ENCODE data around the gene UBE2V1. TPM values are rescaled to one million over a fixed set of nuclear protein-coding genes. Genes with fewer than 3 reads are reported as not detected.
"Not testable (repeated sequence)": the region's sequence is repeated elsewhere in the genome, so short reads cannot be mapped to it uniquely, and the experiment has no call there.

The UBE2V1 gene
- total RNA-seq = 100 to 1,000 TPM; 197 to 205 TPM

- Mint-ChIP-seq H3K9me3 (no peaks in the 10 kb centered on the region), H3K4me3 (peak within 1 kb of the TSS; percentile 95), H3K27ac (peak within 1 kb of the TSS; percentile 98), H3K27me3 (no peaks in the 10 kb centered on the region), H3K36me3 (ENCODE audit: low read depth) (peaks cover 49% of the 10 kb centered on the region), H3K4me1 (peaks cover 56% of the 10 kb centered on the region)
- ATAC-seq (replicated peaks) = peak; percentile 67
These were observed at the start of gene UBE2V1 for GRCh38 chr20:50112512-50113419. UBE2V1 (minus strand) TSS chr20:50113150; CDS start chr20:50113128, 22 bp downstream.

- not testable (repeated sequence) for H3K27me3 Mint-ChIP-seq; ATAC-seq (replicated peaks); H3K27ac Mint-ChIP-seq; H3K36me3 Mint-ChIP-seq (ENCODE audit: low read depth); H3K4me1 Mint-ChIP-seq; H3K4me3 Mint-ChIP-seq; H3K9me3 Mint-ChIP-seq
These were observed 48.5 kb upstream of the UBE2V1 start for GRCh38 chr20:50161494-50161893.

DNA sequence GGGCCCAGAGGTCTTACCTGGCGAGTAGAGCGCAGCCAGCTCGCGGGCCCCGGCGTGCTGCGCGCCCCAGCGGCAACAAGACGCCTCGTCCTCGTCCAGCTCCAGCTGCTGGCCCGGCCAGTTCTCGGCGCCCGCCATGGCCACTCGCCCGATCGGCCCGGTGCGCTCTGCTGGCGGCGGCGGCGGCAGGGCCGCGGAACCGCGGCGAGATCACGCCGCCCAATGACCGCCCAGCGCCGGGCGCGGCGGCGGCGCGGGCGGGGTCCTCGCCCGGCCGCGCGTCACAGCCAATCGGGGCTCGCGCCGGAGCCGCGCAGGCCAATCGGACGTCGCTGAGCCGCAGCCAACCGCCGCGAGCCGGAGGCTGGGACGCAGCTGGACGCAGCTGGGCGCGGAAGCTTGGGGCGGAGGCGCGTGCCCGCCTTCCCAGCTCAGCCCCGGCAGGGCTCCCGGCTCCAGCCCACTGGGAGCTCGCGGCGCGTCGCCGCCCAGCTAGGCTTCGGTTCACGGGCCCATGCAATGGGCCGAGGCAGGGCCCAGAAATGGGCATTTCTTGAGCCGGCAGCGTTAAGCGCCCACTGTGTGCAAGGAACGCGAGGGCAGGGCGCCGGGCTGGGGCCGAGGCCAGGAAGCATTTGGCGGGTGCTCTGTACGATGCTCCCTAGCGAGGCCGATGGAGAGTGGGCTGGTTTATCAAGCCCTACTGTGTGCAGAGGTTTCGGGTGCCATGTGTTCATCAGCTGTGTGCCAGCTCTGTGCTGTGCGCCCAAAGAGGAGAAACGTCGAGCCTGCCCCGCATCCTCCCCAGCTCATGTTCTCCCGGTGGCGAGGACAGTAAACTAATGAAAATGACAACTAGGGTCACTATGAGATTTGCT, 40.8 kb upstream of the UBE2V1 start, which contains the start of gene PEDS1:
Gene PEDS1, minus strand, starts transcription at position 224 of the 878 bp plus-strand sequence. Its CDS starts 86 bp downstream, at position 138.
- Mint-ChIP-seq H3K27me3 (no peaks in the 10 kb centered on the region), H3K9me3 (no peaks in the 10 kb centered on the region), H3K4me1 (peaks cover 35% of the 10 kb centered on the region), H3K27ac (peak within 1 kb of the TSS; percentile 97), H3K4me3 (peak within 1 kb of the TSS; percentile 87), H3K36me3 (ENCODE audit: low read depth) (peaks cover 35% of the 10 kb centered on the region)
- peak; percentile 99 for ATAC-seq (replicated peaks)

GRCh38 chr20:50153153-50153499, 40.2 kb upstream of the UBE2V1 start:
- Mint-ChIP-seq H3K4me3 (peak overlapping the region; percentile 87), H3K27me3 (no peaks in the 10 kb centered on the region), H3K4me1 (peaks cover 36% of the 10 kb centered on the region), H3K9me3 (no peaks in the 10 kb centered on the region), H3K36me3 (ENCODE audit: low read depth) (peaks cover 42% of the 10 kb centered on the region), H3K27ac (peak overlapping the region; percentile 97)
- ATAC-seq (replicated peaks) = no peak

GRCh38 chr20:50152394-50153152, 39.6 kb upstream of the UBE2V1 start:
- ATAC-seq (replicated peaks) = no peak
- no peaks in the 10 kb centered on the region for H3K27me3 Mint-ChIP-seq
- peaks cover 36% of the 10 kb centered on the region for H3K4me1 Mint-ChIP-seq
- no peaks in the 10 kb centered on the region for H3K9me3 Mint-ChIP-seq
- H3K4me3 Mint-ChIP-seq = peak overlapping the region; percentile 87
- H3K36me3 Mint-ChIP-seq (ENCODE audit: low read depth) = peaks cover 42% of the 10 kb centered on the region
- peak overlapping the region; percentile 97 for H3K27ac Mint-ChIP-seq

GRCh38 chr20:50151034-50151743, 38.2 kb upstream of the UBE2V1 start:
- Mint-ChIP-seq H3K27ac (peak overlapping the region; percentile 97), H3K4me1 (peaks cover 41% of the 10 kb centered on the region), H3K9me3 (no peaks in the 10 kb centered on the region), H3K4me3 (peak overlapping the region; percentile 87), H3K36me3 (ENCODE audit: low read depth) (peaks cover 49% of the 10 kb centered on the region), H3K27me3 (no peaks in the 10 kb centered on the region)
- ATAC-seq (replicated peaks) = no peak

GRCh38 chr20:50149481-50150254, 36.7 kb upstream of the UBE2V1 start:
- H3K9me3 Mint-ChIP-seq = no peaks in the 10 kb centered on the region
- H3K36me3 Mint-ChIP-seq (ENCODE audit: low read depth) = peaks cover 54% of the 10 kb centered on the region

DNA sequence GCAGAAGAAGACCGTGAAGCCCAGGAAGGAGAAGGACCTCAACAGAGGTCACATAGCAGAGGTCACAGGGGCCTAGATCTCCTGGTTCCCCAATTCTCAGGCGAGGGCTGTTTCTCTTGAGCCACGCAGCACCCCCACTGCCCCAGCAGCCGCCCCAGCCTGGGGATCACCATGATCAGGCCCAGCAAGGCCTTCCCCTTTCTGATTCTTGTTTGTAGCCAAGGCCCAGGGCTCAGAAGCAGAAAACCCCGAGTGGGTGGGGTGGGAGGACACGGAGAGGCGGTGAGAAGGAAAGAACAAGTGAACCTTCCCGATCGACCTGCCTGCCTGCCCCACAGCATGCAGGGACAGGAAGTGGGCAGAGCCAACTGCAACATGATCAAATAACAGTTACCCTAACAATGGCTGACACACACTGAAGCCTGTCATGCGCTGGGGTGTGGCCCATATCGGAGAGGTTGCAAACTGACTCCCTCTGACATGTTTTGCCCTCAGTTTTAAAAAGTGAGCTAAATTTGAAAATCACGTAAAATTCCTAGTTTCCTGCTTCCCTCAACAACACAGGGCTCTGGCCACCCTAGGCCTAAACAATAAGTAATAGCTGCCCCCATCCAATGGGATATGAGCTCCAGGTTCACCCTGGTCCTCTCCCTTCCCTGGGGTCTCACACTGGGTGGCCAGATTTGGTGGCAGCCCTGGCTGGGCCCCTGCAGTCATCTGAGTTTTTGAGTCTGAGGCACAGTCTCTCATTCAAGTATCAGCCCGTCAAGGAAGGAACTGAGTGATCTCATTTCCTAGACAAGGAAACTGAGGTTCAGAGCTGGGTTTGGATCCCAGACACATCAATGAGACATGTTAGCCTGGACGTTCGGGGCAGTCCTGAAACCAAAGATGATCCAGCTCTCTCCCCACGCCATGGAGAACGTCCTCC, 34.0 kb upstream of the UBE2V1 start:
- peak; percentile 99 for ATAC-seq (replicated peaks)

More at GRCh38 chr20:50149481-50150254, 36.7 kb upstream of the UBE2V1 start:
- ATAC-seq (replicated peaks) = no peak
- Mint-ChIP-seq H3K4me3 (peak overlapping the region; percentile 87), H3K27ac (peak overlapping the region; percentile 97), H3K27me3 (no peaks in the 10 kb centered on the region), H3K4me1 (peaks cover 45% of the 10 kb centered on the region)

DNA sequence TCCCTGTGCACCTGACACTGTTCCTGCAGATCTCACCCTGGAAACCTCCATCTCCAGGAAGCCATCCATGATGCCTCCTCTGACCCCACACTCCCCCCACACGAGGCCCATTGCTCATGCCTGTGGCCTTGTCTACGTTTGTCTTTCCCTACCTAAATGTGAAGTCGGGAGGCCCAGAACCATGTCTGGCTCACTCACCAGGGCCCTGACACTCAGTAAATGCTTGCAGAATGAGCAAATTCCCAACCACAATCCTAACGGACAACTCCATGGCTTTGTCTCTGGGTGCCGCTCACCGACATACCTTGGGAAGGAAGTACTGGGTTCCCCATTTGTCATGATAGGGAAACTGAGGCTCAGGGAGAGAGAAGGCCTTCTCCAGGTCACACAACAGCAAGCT, 33.3 kb upstream of the UBE2V1 start:
- no peak for ATAC-seq (replicated peaks)
- Mint-ChIP-seq H3K4me3 (peak overlapping the region; percentile 84), H3K27me3 (no peaks in the 10 kb centered on the region), H3K4me1 (peaks cover 33% of the 10 kb centered on the region), H3K36me3 (ENCODE audit: low read depth) (peaks cover 58% of the 10 kb centered on the region), H3K27ac (peak overlapping the region; percentile 97), H3K9me3 (no peaks in the 10 kb centered on the region)

More for the DNA sequence above, 34.0 kb upstream of the UBE2V1 start:
- Mint-ChIP-seq H3K4me3 (peak overlapping the region; percentile 84), H3K27ac (peak overlapping the region; percentile 97), H3K4me1 (peaks cover 37% of the 10 kb centered on the region), H3K36me3 (ENCODE audit: low read depth) (peaks cover 58% of the 10 kb centered on the region), H3K27me3 (no peaks in the 10 kb centered on the region), H3K9me3 (no peaks in the 10 kb centered on the region)

GRCh38 chr20:50145566-50145965, 32.6 kb upstream of the UBE2V1 start:
- Mint-ChIP-seq H3K27ac (peak overlapping the region; percentile 97), H3K36me3 (ENCODE audit: low read depth) (peaks cover 54% of the 10 kb centered on the region), H3K9me3 (no peaks in the 10 kb centered on the region), H3K27me3 (no peaks in the 10 kb centered on the region), H3K4me3 (peak overlapping the region; percentile 84), H3K4me1 (peaks cover 31% of the 10 kb centered on the region)
- no peak for ATAC-seq (replicated peaks)

DNA sequence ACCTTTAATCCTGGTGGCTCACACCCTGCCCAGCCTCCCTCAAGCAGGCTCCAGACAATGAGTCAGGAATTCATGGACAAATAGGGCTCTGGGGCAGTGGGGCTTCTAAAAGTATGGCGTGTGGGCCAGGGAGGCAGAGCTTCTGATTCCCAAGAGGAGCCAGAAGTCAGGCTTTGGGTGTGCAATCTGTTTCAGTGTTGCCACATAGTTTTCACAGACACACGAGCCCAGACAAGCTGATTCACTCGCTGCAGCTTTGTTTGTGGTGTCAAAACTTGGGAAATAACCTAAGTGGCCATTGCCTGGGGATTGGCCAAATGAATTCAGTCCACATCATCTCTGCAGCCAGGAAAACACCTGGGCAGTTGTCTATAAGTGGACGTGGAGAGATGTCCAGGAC, 31.4 kb upstream of the UBE2V1 start:
- peaks cover 28% of the 10 kb centered on the region for H3K4me1 Mint-ChIP-seq

GRCh38 chr20:50142812-50143211, 29.9 kb upstream of the UBE2V1 start:
- Mint-ChIP-seq H3K9me3 (no peaks in the 10 kb centered on the region), H3K27me3 (no peaks in the 10 kb centered on the region), H3K4me1 (peaks cover 23% of the 10 kb centered on the region), H3K36me3 (ENCODE audit: low read depth) (peaks cover 47% of the 10 kb centered on the region), H3K27ac (no peak overlapping the region), H3K4me3 (no peak overlapping the region)
- no peak for ATAC-seq (replicated peaks)

More for the DNA sequence above, 31.4 kb upstream of the UBE2V1 start:
- Mint-ChIP-seq H3K36me3 (ENCODE audit: low read depth) (peaks cover 57% of the 10 kb centered on the region), H3K27ac (no peak overlapping the region), H3K4me3 (no peak overlapping the region), H3K9me3 (no peaks in the 10 kb centered on the region), H3K27me3 (no peaks in the 10 kb centered on the region)
- no peak for ATAC-seq (replicated peaks)

All from activated T-helper 17 cell treated with anti-CD3 and anti-CD28 coated beads, Interleukin-2, amount 50 U/mL, for 72 hours (primary cell).